Vagina (tissue), 2 donors: ENCODE results near the gene SLC12A3.

Experiments
- POLR2A ChIP-seq, 2 donors: fragments of 450-650 bp; IDR thresholded peaks; one replicate each; pipeline ENCODE4 v1.6.1; 2017; ENCODE audit warnings: antibody characterized with exemption in 2 of 2, mild to moderate bottlenecking in 2 of 2, moderate library complexity in 2 of 2
- POLR2AphosphoS5 ChIP-seq, 2 donors: sonication (generic); formaldehyde crosslinking; IDR thresholded peaks; one replicate each; pipeline ENCODE4 v1.9.0; 2017; ENCODE audit warnings: antibody characterized with exemption in 2 of 2, mild to moderate bottlenecking in 2 of 2, low read depth in 1 of 2; ENCODE audit not compliant: insufficient read depth in 1 of 2

GRCh38 chr16:56933828-56934598, 69.0 kb downstream of the SLC12A3 start:
- TF ChIP-seq POLR2A (IDR thresholded peaks at IDR 0.05): no peak
- no peak for TF ChIP-seq POLR2AphosphoS5 (IDR thresholded peaks at IDR 0.05; ENCODE audit: insufficient read depth in 1 of 2, low read depth in 1 of 2)
